H9 (cell line): ENCODE data around the gene TBCB. TPM values are rescaled to one million over a fixed set of nuclear protein-coding genes. Genes with fewer than 3 reads are reported as not detected.

Experiments used
- DNase-seq: peaks from one replicate; pipeline ENCODE4 v3.0.0-alpha.2; 2017
- H2AFZ ChIP-seq: one replicate; pipeline ENCODE4 v1.6.1; 2013; ENCODE audit warnings: mild to moderate bottlenecking, low read length, control low read depth, moderate library complexity
- H2AK5ac ChIP-seq: 2 replicates; pipeline ENCODE4 v1.6.1; 2013; ENCODE audit warnings: low read length, control low read depth, mixed read lengths; ENCODE audit not compliant: insufficient read length
- H2BK120ac ChIP-seq: one replicate; pipeline ENCODE4 v1.6.1; 2013; ENCODE audit warnings: low read depth, mild to moderate bottlenecking, low read length, control low read depth, inconsistent platforms; ENCODE audit not compliant: poor library complexity, severe bottlenecking
- H2BK12ac ChIP-seq: 2 replicates; pipeline ENCODE4 v1.6.1; 2013; ENCODE audit warnings: low read length, control low read depth, mixed read lengths, low read depth; ENCODE audit not compliant: insufficient read length
- H2BK15ac ChIP-seq: 2 replicates; pipeline ENCODE4 v1.6.1; 2013; ENCODE audit warnings: low read depth, low read length, control low read depth
- H2BK20ac ChIP-seq: one replicate; pipeline ENCODE4 v1.6.1; 2013; ENCODE audit warnings: low read depth, mild to moderate bottlenecking, low read length, control low read depth, inconsistent platforms; ENCODE audit not compliant: poor library complexity, severe bottlenecking
- H2BK5ac ChIP-seq: 2 replicates; pipeline ENCODE4 v1.6.1; 2013; ENCODE audit warnings: low read length, control low read depth, mixed read lengths; ENCODE audit not compliant: insufficient read length
- H3K14ac ChIP-seq: 2 replicates; pipeline ENCODE4 v1.6.1; 2013; ENCODE audit warnings: low read length, control low read depth; ENCODE audit not compliant: insufficient read depth
- H3K18ac ChIP-seq: 2 replicates; pipeline ENCODE4 v1.6.1; 2013; ENCODE audit warnings: low read depth, mild to moderate bottlenecking, mixed read lengths, low read length, control low read depth; ENCODE audit not compliant: insufficient read length
- H3K23ac ChIP-seq: 2 replicates; pipeline ENCODE4 v1.6.1; 2013; ENCODE audit warnings: low read length, control low read depth, mixed read lengths, low read depth; ENCODE audit not compliant: insufficient read length
- H3K23me2 ChIP-seq: 2 replicates; pipeline ENCODE4 v1.6.1; 2013; ENCODE audit warnings: low read depth, mild to moderate bottlenecking, mixed read lengths, low read length, control low read depth; ENCODE audit not compliant: insufficient read length, poor library complexity, severe bottlenecking
- H3K27ac ChIP-seq: 2 replicates; pipeline ENCODE4 v1.5.1; 2013; ENCODE audit warnings: low read length, control low read depth, mixed read lengths, low read depth; ENCODE audit not compliant: insufficient read length
- H3K27me3 ChIP-seq: 2 replicates; pipeline ENCODE4 v1.6.1; 2013; ENCODE audit warnings: low read length, control low read depth, inconsistent platforms; ENCODE audit not compliant: insufficient read depth
- H3K4ac ChIP-seq: 2 replicates; pipeline ENCODE4 v1.6.1; 2013; ENCODE audit warnings: low read depth, mild to moderate bottlenecking, control low read depth, inconsistent platforms, low read length, moderate library complexity
- H3K4me1 ChIP-seq: 2 replicates; pipeline ENCODE4 v1.6.1; 2013; ENCODE audit warnings: low read length, control low read depth, inconsistent platforms; ENCODE audit not compliant: insufficient read depth
- H3K4me2 ChIP-seq: 2 replicates; pipeline ENCODE4 v1.6.1; 2013; ENCODE audit warnings: low read length, control low read depth, mixed read lengths; ENCODE audit not compliant: insufficient read length, insufficient read depth
- H3K56ac ChIP-seq: 2 replicates; pipeline ENCODE4 v1.6.1; 2013; ENCODE audit warnings: low read depth, mild to moderate bottlenecking, mixed read lengths, low read length, control low read depth; ENCODE audit not compliant: insufficient read length
- H3K79me1 ChIP-seq: 2 replicates; pipeline ENCODE4 v1.6.1; 2013; ENCODE audit warnings: low read depth, mild to moderate bottlenecking, moderate library complexity, low read length, control low read depth, inconsistent platforms; ENCODE audit not compliant: insufficient read depth, poor library complexity, severe bottlenecking
- H3K79me2 ChIP-seq: 2 replicates; pipeline ENCODE4 v1.6.1; 2013; ENCODE audit warnings: low read length, control low read depth, inconsistent platforms; ENCODE audit not compliant: insufficient read depth
- H3K9ac ChIP-seq: 2 replicates; pipeline ENCODE4 v1.6.1; 2013; ENCODE audit warnings: low read length, control low read depth, mixed read lengths; ENCODE audit not compliant: insufficient read length; ENCODE audit errors: extremely low read depth
- H3K9me3 ChIP-seq: one replicate; pipeline ENCODE4 v1.6.1; 2013; ENCODE audit warnings: low read depth, low read length, inconsistent platforms; ENCODE audit not compliant: control insufficient read depth
- H3T11ph ChIP-seq: one replicate; pipeline ENCODE4 v1.6.1; 2013; ENCODE audit warnings: mild to moderate bottlenecking, low read length, control low read depth, inconsistent platforms
- H4K20me1 ChIP-seq: one replicate; pipeline ENCODE4 v1.6.1; 2013; ENCODE audit not compliant: control insufficient read depth, insufficient read length, insufficient read depth
- H4K5ac ChIP-seq: 2 replicates; pipeline ENCODE4 v1.6.1; 2013; ENCODE audit warnings: low read depth, mild to moderate bottlenecking, mixed read lengths, low read length, control low read depth; ENCODE audit not compliant: insufficient read length
- H4K8ac ChIP-seq: replicated peaks from 2 replicates; pipeline ENCODE4 v1.6.1; 2013; ENCODE audit warnings: low read length, control low read depth, mixed read lengths, low read depth; ENCODE audit not compliant: insufficient read length
- H4K91ac ChIP-seq: 2 replicates; pipeline ENCODE4 v1.6.1; 2013; ENCODE audit warnings: low read depth, mild to moderate bottlenecking, moderate library complexity, mixed read lengths, low read length, control low read depth; ENCODE audit not compliant: insufficient read length
- H3K27ac Mint-ChIP-seq, 3 experiments: 2 replicates in 2 of 3; 3 replicates in 1 of 3; pipeline ENCODE4 v1.8.0; 2020 to 2021; ENCODE audit warnings: mixed read lengths in 3 of 3, mild to moderate bottlenecking in 1 of 3, moderate library complexity in 1 of 3
- H3K27me3 Mint-ChIP-seq: 2 replicates; pipeline ENCODE4 v1.8.0; 2021; ENCODE audit warnings: low read depth, mild to moderate bottlenecking, moderate library complexity, mixed read lengths
- H3K36me3 Mint-ChIP-seq, 3 experiments: 2 replicates in 2 of 3; 3 replicates in 1 of 3; pipeline ENCODE4 v1.8.0; 2020 to 2021; ENCODE audit warnings: low read depth in 3 of 3, mixed read lengths in 3 of 3; ENCODE audit not compliant: insufficient read depth in 1 of 3
- H3K4me1 Mint-ChIP-seq, 2 experiments: 2 replicates each; pipeline ENCODE4 v1.8.0; 2020; ENCODE audit warnings: mixed read lengths in 2 of 2
- H3K4me3 Mint-ChIP-seq, 2 experiments: 2 replicates in 1 of 2; 3 replicates in 1 of 2; pipeline ENCODE4 v1.8.0; 2020 to 2021; ENCODE audit warnings: mild to moderate bottlenecking in 2 of 2, mixed read lengths in 2 of 2, moderate library complexity in 1 of 2
- H3K9me3 Mint-ChIP-seq, 2 experiments: 2 replicates in 1 of 2; 3 replicates in 1 of 2; pipeline ENCODE4 v1.8.0; 2020; ENCODE audit warnings: mild to moderate bottlenecking in 2 of 2, mixed read lengths in 2 of 2, moderate library complexity in 1 of 2
- CTCF ChIP-seq: fragments of 200-600 bp; sonication (generic); conservative IDR thresholded peaks from 3 replicates; pipeline ENCODE4 v1.8.0; 2021; ENCODE audit warnings: antibody characterized with exemption, mild to moderate bottlenecking
- WGBS: extraction: QIAGEN DNeasy Blood & Tissue Kit; methylation state at CpG from one replicate; pipeline ENCODE4 v1.1.7; 2013; ENCODE audit warnings: missing lambda C conversion rate, low lambda C conversion rate, mixed read lengths; ENCODE audit not compliant: insufficient read length; ENCODE audit errors: extremely low coverage; 5-methylcytosine and 5-hydroxymethylcytosine counted together
- long read RNA-seq: library from polyadenylated mRNA; unstranded; transcript quantifications from one replicate; pipeline ENCODE4 v2.0.0, GENCODE V29; 2020
- total RNA-seq: library from RNA; stranded (reverse); gene quantifications from 2 replicates; pipeline ENCODE4 v1.2.1, GENCODE V29; 2021

Gene TBCB
- total RNA-seq = 203 and 216 TPM in 2 replicates
- long read RNA-seq, transcript TBCB-205 (6 exons, 875 nt) = minor isoform, 6 of 399 reads
- long read RNA-seq, transcript TBCB-208 (5 exons, 776 nt) = minor isoform, 8 of 399 reads
- long read RNA-seq, transcript TBCB-201 (6 exons, 1,473 nt) = major isoform, 334 of 399 reads
- long read RNA-seq, partial matches to known transcripts = 21 of 399 reads
- long read RNA-seq, other reads (novel, unspliced or antisense) = 25 of 399 reads

DNA sequence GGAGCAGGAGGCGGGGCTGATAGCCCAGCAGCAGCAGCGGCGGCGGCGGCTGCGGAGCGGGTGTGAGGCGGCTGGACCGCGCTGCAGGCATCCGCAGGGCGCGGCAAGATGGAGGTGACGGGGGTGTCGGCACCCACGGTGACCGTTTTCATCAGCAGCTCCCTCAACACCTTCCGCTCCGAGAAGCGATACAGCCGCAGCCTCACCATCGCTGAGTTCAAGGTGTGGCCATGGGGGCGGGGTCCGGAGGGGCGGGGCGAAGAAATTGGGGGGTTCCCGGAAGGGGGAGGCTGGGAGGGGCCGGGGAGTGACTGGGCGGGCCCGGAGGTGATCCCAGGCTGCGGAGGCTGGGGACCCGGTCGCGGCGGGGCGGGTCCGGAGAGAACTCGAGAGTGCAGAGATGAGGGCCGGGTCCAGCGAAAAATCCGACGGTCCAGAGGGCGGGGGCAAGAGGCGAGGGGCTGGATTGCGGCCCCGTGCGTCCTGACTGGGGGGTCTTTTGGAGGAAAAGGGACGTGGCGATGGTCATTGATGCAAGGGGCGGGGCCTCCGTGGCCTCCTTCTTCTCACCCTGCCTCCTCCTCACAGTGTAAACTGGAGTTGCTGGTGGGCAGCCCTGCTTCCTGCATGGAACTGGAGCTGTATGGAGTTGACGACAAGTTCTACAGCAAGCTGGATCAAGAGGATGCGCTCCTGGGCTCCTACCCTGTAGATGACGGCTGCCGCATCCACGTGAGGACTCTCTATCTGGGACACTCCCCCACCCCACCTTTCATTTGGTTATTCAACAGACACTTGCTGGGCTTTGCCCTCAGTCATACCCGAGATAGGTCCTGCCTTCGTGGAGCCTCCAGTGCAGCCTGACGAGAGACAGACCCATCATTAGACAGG is at the start of gene TBCB:
Gene TBCB, plus strand, starts transcription at position 16 of the 891 bp plus-strand sequence. Its CDS starts 93 bp downstream, at position 109.
- H3T11ph ChIP-seq = no peak within 1 kb of the TSS
- Mint-ChIP-seq H3K4me3 (peak within 1 kb of the TSS; percentile 95 to 99), H3K27me3 (peaks cover 3% of the 10 kb centered on the region; the same call in 1 of the 2 replicates), H3K4me1 (peaks cover 32 to 50% of the 10 kb centered on the region in 2 experiments), H3K27ac (peak within 1 kb of the TSS; percentile 96 to 100 (median 97)), H3K9me3 (no peaks in the 10 kb centered on the region; a peak in 1 of 5 replicates), H3K36me3 (peaks cover 29 to 66% (median 64%) of the 10 kb centered on the region in 3 experiments; a peak in 6 of 7 replicates)
- H2BK15ac ChIP-seq = no peak within 1 kb of the TSS
- H3K56ac ChIP-seq = no peak within 1 kb of the TSS
- no peaks in the 10 kb centered on the region for H3K27me3 ChIP-seq
- no peak within 1 kb of the TSS for H4K5ac ChIP-seq
- no peaks in the 10 kb centered on the region; the same call in 1 of the 2 replicates for H3K79me2 ChIP-seq
- peaks cover 14% of the 10 kb centered on the region for H3K23me2 ChIP-seq
- H3K4me1 ChIP-seq = peaks cover 2% of the 10 kb centered on the region; the same call in 1 of the 2 replicates
- TF ChIP-seq CTCF = no peak
- no peak within 1 kb of the TSS for H2BK5ac ChIP-seq
- WGBS = no CpG with 5 or more reads among the region's 59 CpGs
- no peak within 1 kb of the TSS for H3K23ac ChIP-seq
- no peak for DNase-seq
- H3K4me2 ChIP-seq = peak within 1 kb of the TSS; percentile 93
- no peak within 1 kb of the TSS for H2AK5ac ChIP-seq
- peak within 1 kb of the TSS; percentile 70 for H3K14ac ChIP-seq
- H3K79me1 ChIP-seq = no peaks in the 10 kb centered on the region
- H2BK12ac ChIP-seq = no peak within 1 kb of the TSS
- H3K9ac ChIP-seq = peak within 1 kb of the TSS; percentile 64
- no peak within 1 kb of the TSS for H4K8ac ChIP-seq
- no peak within 1 kb of the TSS for H2BK120ac ChIP-seq
- no peaks in the 10 kb centered on the region for H4K20me1 ChIP-seq
- H3K18ac ChIP-seq = peak within 1 kb of the TSS; percentile 72
- no peak within 1 kb of the TSS for H4K91ac ChIP-seq
- no peak within 1 kb of the TSS for H3K4ac ChIP-seq
- no peak within 1 kb of the TSS for H2AFZ ChIP-seq
- H3K27ac ChIP-seq = peak within 1 kb of the TSS; percentile 19
- H3K9me3 ChIP-seq = no peaks in the 10 kb centered on the region
- H2BK20ac ChIP-seq = no peak within 1 kb of the TSS
